HL-60 (cell line): Measurements from ENCODE around the gene SYCE3.
"Not testable (repeated sequence)": the region's sequence is repeated elsewhere in the genome, so short reads cannot be mapped to it uniquely, and the experiment has no call there.

Experiments
- DNase-seq, 2 experiments: peaks; one replicate each; pipeline ENCODE4 v3.0.0-alpha.2; 2010 to 2020; ENCODE audit warnings: low read depth in 1 of 2, low spot score in 1 of 2
- H3K27ac ChIP-seq: fragments of 250-450 bp; sonication (Bioruptor Pico); replicated peaks from 2 replicates; pipeline ENCODE4 v1.5.1; 2020; ENCODE audit warnings: mild to moderate bottlenecking, moderate library complexity
- H3K27me3 ChIP-seq: fragments of 250-450 bp; sonication (Bioruptor Pico); 2 replicates; pipeline ENCODE4 v1.5.1; 2021; ENCODE audit warnings: mild to moderate bottlenecking, moderate library complexity; ENCODE audit not compliant: insufficient read depth, poor library complexity, severe bottlenecking
- H3K4me3 ChIP-seq: replicated peaks from 2 replicates; pipeline ENCODE4 v1.5.1; 2011; ENCODE audit warnings: mild to moderate bottlenecking, control low read depth, low read length; ENCODE audit not compliant: insufficient read depth
- GABPA ChIP-seq: IDR thresholded peaks from 2 replicates; pipeline ENCODE4 v1.6.1; 2012; ENCODE audit warnings: low read depth
- POLR2AphosphoS5 ChIP-seq: IDR thresholded peaks from 2 replicates; pipeline ENCODE4 v1.6.1; 2012; ENCODE audit warnings: low read depth
- SPI1 ChIP-seq: IDR thresholded peaks from 2 replicates; pipeline ENCODE4 v1.6.1; 2012; ENCODE audit warnings: low read depth, mild to moderate bottlenecking, borderline replicate concordance
- TF ChIP-seq, protein P1 (sequence below): IDR thresholded peaks from one replicate; pipeline ENCODE4 v1.5.1; 2011; ENCODE audit warnings: low read length, control low read depth, inconsistent platforms; ENCODE audit not compliant: insufficient read depth
- TF ChIP-seq, protein P2 (sequence below): IDR thresholded peaks from 2 replicates; pipeline ENCODE4 v1.6.1; 2012; ENCODE audit warnings: low read depth; ENCODE audit not compliant: insufficient replicate concordance

SYCE3 gene

DNA sequence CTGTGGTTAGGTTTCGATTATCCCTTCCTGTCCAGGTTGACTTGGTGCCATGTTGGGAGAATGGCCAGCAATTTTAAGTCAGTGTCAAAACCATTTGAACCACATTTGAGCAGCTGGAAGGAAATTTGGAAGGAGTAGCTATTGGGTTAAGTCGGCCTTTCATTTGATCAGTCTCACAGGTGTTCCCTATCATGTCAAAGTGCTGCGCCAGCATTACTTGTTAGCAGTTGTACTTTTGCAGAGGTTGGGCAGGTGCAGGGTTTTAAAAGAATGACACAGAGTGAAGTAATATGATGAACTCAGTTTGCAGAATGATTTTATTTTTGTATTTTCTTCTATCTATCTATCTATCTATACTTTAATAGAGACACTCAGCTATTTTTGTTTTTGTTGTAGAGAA, 26.5 kb downstream of the SYCE3 start:
- Histone ChIP-seq H3K4me3 (no peak overlapping the region), H3K27me3 (no peaks in the 10 kb centered on the region), H3K27ac (no peak overlapping the region)
- no peak for DNase-seq
- TF ChIP-seq GABPA: no peak
- TF ChIP-seq SPI1: no peak
- no peak for TF ChIP-seq POLR2AphosphoS5
- TF ChIP-seq, protein P1, sequence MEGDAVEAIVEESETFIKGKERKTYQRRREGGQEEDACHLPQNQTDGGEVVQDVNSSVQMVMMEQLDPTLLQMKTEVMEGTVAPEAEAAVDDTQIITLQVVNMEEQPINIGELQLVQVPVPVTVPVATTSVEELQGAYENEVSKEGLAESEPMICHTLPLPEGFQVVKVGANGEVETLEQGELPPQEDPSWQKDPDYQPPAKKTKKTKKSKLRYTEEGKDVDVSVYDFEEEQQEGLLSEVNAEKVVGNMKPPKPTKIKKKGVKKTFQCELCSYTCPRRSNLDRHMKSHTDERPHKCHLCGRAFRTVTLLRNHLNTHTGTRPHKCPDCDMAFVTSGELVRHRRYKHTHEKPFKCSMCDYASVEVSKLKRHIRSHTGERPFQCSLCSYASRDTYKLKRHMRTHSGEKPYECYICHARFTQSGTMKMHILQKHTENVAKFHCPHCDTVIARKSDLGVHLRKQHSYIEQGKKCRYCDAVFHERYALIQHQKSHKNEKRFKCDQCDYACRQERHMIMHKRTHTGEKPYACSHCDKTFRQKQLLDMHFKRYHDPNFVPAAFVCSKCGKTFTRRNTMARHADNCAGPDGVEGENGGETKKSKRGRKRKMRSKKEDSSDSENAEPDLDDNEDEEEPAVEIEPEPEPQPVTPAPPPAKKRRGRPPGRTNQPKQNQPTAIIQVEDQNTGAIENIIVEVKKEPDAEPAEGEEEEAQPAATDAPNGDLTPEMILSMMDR: no peak
- TF ChIP-seq, protein P2, sequence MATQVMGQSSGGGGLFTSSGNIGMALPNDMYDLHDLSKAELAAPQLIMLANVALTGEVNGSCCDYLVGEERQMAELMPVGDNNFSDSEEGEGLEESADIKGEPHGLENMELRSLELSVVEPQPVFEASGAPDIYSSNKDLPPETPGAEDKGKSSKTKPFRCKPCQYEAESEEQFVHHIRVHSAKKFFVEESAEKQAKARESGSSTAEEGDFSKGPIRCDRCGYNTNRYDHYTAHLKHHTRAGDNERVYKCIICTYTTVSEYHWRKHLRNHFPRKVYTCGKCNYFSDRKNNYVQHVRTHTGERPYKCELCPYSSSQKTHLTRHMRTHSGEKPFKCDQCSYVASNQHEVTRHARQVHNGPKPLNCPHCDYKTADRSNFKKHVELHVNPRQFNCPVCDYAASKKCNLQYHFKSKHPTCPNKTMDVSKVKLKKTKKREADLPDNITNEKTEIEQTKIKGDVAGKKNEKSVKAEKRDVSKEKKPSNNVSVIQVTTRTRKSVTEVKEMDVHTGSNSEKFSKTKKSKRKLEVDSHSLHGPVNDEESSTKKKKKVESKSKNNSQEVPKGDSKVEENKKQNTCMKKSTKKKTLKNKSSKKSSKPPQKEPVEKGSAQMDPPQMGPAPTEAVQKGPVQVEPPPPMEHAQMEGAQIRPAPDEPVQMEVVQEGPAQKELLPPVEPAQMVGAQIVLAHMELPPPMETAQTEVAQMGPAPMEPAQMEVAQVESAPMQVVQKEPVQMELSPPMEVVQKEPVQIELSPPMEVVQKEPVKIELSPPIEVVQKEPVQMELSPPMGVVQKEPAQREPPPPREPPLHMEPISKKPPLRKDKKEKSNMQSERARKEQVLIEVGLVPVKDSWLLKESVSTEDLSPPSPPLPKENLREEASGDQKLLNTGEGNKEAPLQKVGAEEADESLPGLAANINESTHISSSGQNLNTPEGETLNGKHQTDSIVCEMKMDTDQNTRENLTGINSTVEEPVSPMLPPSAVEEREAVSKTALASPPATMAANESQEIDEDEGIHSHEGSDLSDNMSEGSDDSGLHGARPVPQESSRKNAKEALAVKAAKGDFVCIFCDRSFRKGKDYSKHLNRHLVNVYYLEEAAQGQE: no peak

DNA sequence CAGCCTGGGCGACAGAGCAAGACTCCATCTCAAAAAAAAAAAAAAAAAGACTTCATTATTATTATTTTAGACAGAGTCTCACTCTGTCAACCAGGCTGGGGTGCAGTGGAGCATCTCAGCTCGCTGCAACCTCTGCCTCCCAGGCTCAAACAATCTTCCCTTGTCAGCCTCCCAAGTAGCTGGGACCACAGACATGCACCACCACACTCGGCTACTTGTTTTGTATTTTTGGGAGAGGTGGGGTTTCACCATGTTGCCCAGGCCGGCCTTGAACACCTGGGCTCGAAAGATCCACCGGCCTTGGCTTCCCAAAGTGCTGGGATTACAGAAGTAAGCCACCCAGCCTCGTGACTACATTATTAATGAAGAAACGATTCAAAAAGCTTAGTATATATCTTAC, 27.6 kb downstream of the SYCE3 start:
- no peak for TF ChIP-seq POLR2AphosphoS5
- no peak for TF ChIP-seq SPI1
- TF ChIP-seq, protein P1: no peak
- no peak for TF ChIP-seq GABPA
- TF ChIP-seq, protein P2: no peak
- no peak for DNase-seq
- peak overlapping the region; percentile 99 for H3K27ac ChIP-seq
- no peaks in the 10 kb centered on the region for H3K27me3 ChIP-seq
- H3K4me3 ChIP-seq: no peak overlapping the region

DNA sequence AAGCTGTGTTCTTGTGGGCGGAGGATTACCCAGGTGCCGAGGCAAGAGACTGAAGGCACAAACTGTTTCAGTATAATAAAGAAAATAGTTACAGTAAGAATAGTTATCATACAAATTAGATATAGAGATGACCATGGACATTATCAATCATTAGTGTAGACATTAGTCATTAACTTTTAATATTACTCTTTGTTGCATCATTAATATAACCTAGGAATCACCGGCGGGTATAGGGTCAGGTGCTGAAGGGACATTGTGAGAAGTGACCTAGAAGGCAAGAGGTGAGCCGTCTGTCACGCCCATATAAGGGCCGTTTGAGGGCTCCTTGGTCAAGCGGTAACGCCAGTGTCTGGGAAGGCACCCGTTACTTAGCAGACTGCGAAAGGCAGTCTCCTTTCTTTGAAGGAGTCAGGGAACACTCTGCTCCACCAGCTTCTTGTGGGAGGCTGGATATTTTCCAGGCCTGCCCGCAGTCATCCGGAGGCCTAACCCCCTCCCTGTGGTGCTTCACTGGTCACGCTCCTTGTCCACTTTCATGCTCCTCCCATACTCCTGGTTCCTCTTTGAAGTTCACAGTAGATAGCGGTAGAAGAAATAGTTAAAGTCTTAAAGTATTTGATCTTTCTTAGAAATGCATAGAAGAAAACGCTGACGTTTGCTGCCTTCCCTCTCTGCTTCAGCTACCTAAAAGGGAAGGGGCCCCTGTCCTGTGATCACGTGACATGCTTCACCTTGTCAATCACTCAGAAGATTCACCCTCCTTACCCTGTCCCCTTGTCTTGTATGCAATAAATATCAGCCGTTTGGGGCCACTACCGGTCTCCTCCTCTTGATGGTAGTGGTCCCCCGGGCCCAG, 28.6 kb downstream of the SYCE3 start:
- not testable (repeated sequence) for H3K4me3 ChIP-seq, H3K27me3 ChIP-seq
- peak; percentile 11; the same call in 1 of the 2 replicates for TF ChIP-seq SPI1
- H3K27ac ChIP-seq: peak overlapping the region; percentile 99
- peak; percentile 70 to 78 for DNase-seq

DNA sequence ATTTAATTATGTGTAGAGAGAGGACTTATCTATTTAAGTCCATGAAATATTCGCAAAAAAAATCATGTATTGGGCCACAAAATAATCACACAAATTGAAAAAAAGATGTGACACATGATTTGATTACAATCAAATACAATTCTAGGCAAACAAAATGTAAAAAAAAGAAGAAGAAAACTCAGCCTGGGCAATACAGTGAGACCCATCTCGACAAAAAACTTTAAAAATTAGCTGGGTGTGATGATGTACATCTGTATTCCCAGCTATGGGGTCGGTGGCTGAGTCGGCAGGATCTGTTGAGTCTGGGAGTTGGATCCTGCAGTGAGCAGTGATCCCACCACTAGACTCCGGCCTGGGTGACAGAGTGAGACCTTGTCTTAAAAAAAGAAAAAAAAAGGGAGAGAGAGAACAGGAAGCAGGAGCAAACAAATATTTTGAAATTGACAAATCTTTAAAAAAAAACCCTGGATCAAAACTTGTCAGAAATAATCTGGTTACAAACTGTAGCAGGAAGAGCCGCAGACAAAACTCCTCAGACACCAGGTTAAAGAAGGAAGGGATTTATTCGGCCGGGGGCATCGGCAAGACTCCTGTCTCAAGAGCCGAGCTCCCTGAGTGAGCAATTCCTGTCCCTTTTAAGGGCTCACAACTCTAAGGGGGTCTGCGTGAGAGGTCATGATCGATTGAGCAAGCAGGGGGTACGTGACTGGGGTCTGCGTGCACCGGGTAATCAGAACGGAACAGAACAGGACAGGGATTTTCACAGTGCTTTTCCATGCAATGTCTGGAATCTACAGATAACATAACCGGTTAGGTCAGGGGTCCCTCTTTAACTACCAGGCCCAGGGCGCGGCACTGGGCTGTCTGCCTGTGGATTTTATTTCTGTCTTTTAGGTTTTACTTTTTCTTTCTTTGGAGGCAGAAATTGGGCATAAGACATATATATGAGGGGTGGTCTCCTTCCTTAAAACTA, 29.6 kb downstream of the SYCE3 start:
- Histone ChIP-seq H3K4me3 (no peak overlapping the region), H3K27ac (peak overlapping the region; percentile 99), H3K27me3 (no peaks in the 10 kb centered on the region)
- no peak for TF ChIP-seq POLR2AphosphoS5
- TF ChIP-seq, protein P2: no peak
- no peak for TF ChIP-seq GABPA
- TF ChIP-seq, protein P1: no peak
- TF ChIP-seq SPI1: no peak
- no peak for DNase-seq
